CD4-positive, alpha-beta T cell (primary cell): ENCODE data around the gene TRAFD1. TPM values are rescaled to one million over a fixed set of nuclear protein-coding genes. Genes with fewer than 3 reads are reported as not detected.

Experiments
- ATAC-seq: fragments of 200-7000 bp; cut with Tn5 transposase; one replicate; pipeline ENCODE4 v1.10.0; 2022; ENCODE audit warnings: mild to moderate bottlenecking; ENCODE audit not compliant: poor library complexity
- CTCF ChIA-PET: fragments of 350-600 bp; sonication (Branson Sonifier 250); formaldehyde crosslinking; loops from one replicate; lab custom pipeline; 2021; ENCODE audit warnings: antibody characterized with exemption, inconsistent platforms; lab: Charles Lee
- POLR2A ChIA-PET: fragments of 350-600 bp; sonication (Branson Sonifier 250); formaldehyde crosslinking; loops from one replicate; lab custom pipeline; 2021; ENCODE audit warnings: antibody characterized with exemption, inconsistent platforms; lab: Charles Lee
- DNase-seq, 14 experiments: peaks; one replicate each; pipeline ENCODE4 v3.0.0-alpha.2; 2013 to 2020; ENCODE audit warnings: mixed read lengths in 2 of 14
- H3K27ac ChIP-seq, 2 donors: one replicate each; pipeline versions ENCODE4 v1.5.1 to v1.7.0; 2013; ENCODE audit warnings: low read length in 2 of 2, low read depth in 1 of 2, mild to moderate bottlenecking in 1 of 2
- H3K27me3 ChIP-seq, 2 experiments: 1 replicate in 1 of 2; 2 replicates in 1 of 2; pipeline versions ENCODE4 v1.6.1 to v1.7.0; 2013; ENCODE audit warnings: low read length in 2 of 2, control low read depth in 1 of 2, mild to moderate bottlenecking in 1 of 2, moderate library complexity in 1 of 2; ENCODE audit not compliant: insufficient read depth in 2 of 2, control insufficient read depth in 1 of 2
- H3K36me3 ChIP-seq: one replicate; pipeline ENCODE4 v1.6.1; 2013; ENCODE audit warnings: low read length, control low read depth; ENCODE audit not compliant: insufficient read depth
- H3K4me1 ChIP-seq: one replicate; pipeline ENCODE4 v1.6.1; 2013; ENCODE audit warnings: low read length, control low read depth; ENCODE audit not compliant: insufficient read depth
- H3K4me3 ChIP-seq: one replicate; pipeline ENCODE4 v1.5.1; 2013; ENCODE audit warnings: mild to moderate bottlenecking, low read length, moderate library complexity
- H3K9me3 ChIP-seq, 2 experiments: 1 replicate in 1 of 2; 2 replicates in 1 of 2; pipeline versions ENCODE4 v1.6.1 to v1.7.0; 2013; ENCODE audit warnings: low read length in 2 of 2, mild to moderate bottlenecking in 2 of 2, control low read depth in 1 of 2, moderate library complexity in 1 of 2; ENCODE audit not compliant: control insufficient read depth in 1 of 2, insufficient read depth in 1 of 2
- H3K27ac Mint-ChIP-seq: one replicate; pipeline ENCODE4 v1.8.0; 2020; ENCODE audit warnings: mixed read lengths
- H3K27me3 Mint-ChIP-seq: one replicate; pipeline ENCODE4 v1.8.0; 2021; ENCODE audit warnings: mixed read lengths
- H3K36me3 Mint-ChIP-seq: one replicate; pipeline ENCODE4 v1.8.0; 2021; ENCODE audit warnings: low read depth, mixed read lengths
- H3K4me1 Mint-ChIP-seq: one replicate; pipeline ENCODE4 v1.8.0; 2021; ENCODE audit warnings: low read depth, mixed read lengths
- H3K4me3 Mint-ChIP-seq: one replicate; pipeline ENCODE4 v1.8.0; 2020; ENCODE audit warnings: mild to moderate bottlenecking, mixed read lengths
- H3K9me3 Mint-ChIP-seq: one replicate; pipeline ENCODE4 v1.8.0; 2020; ENCODE audit warnings: mixed read lengths
- CTCF ChIP-seq: fragments of 200-600 bp; IDR thresholded peaks from one replicate; pipeline ENCODE4 v1.8.0; 2022; ENCODE audit warnings: antibody characterized with exemption, mild to moderate bottlenecking
- intact Hi-C, 2 experiments: fragments of 100-400 bp; cut with DNase I in 1 of 2; cut with micrococcal nuclease in 1 of 2; formaldehyde crosslinking; loops; one replicate each; pipeline versions ENCODE4 v1.15.1 to v1.9.0; 2023 to 2025; cut with DNase I, micrococcal nuclease
- total RNA-seq, 174 experiments: library from RNA in 2 of 174; stranded (reverse) in 2 of 174; gene quantifications; one replicate each; pipeline ENCODE4 v1.2.3 and lab custom pipeline; 2021 to 2026

TRAFD1 gene
- total RNA-seq, 2 experiments from 2014 or later = 19.6 to 20.4 TPM

DNA sequence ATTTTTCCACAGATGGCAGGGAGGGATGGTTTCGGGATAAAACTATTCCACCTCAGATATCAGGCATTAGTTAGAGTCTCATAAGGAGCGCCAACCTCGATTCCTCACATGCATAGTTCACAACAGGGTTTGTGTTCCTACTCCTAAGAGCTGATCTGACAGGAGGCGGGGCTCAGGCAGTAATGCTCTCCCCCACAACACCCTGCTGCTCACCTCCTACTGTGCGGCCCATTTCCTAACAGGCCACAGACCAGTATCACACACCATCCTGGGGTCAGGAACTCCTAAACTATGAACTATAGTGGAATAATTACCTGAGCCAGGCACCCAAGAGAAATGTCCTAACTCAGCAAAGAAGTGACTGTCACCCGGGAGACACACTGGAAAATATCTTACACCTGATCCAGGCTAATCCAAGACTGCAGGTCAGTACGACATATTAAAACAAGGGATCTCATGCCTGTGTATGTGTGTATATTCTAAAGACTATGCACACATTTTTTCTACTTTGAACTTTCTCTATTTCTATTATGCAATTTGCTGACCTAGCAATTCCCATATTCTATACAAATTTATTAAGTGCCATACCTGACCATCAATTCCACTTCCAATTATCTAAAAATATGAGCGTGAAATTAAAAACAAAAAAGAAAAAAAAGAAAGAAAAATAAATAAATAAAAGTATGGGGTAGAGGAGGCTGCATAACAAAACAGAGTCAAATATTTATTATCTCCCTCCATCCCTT, 21.4 kb upstream of the TRAFD1 start:
- POLR2A ChIA-PET = interaction anchor here (1.3 kb wide), 1 partner anchor 21 kb away, joined by 3 read pairs; the partner anchor contains the start of gene TRAFD1
- no peaks in the 10 kb centered on the region for H3K9me3 ChIP-seq
- H3K4me3 Mint-ChIP-seq = no peak overlapping the region
- H3K9me3 Mint-ChIP-seq = no peaks in the 10 kb centered on the region
- peaks cover 29% of the 10 kb centered on the region for H3K4me1 ChIP-seq
- TF ChIP-seq CTCF = no peak
- CTCF ChIA-PET = no interaction called here
- H3K4me1 Mint-ChIP-seq = peaks cover 57% of the 10 kb centered on the region
- no peak for ATAC-seq
- DNase-seq = no peak
- H3K27ac ChIP-seq = no peak overlapping the region
- intact Hi-C loops = no loop called here
- H3K27ac Mint-ChIP-seq = peak overlapping the region; percentile 55
- H3K27me3 ChIP-seq = no peaks in the 10 kb centered on the region
- no peak overlapping the region for H3K4me3 ChIP-seq
- no peaks in the 10 kb centered on the region for H3K27me3 Mint-ChIP-seq
- H3K36me3 Mint-ChIP-seq = peaks cover 39% of the 10 kb centered on the region
- peaks cover 21% of the 10 kb centered on the region for H3K36me3 ChIP-seq

DNA sequence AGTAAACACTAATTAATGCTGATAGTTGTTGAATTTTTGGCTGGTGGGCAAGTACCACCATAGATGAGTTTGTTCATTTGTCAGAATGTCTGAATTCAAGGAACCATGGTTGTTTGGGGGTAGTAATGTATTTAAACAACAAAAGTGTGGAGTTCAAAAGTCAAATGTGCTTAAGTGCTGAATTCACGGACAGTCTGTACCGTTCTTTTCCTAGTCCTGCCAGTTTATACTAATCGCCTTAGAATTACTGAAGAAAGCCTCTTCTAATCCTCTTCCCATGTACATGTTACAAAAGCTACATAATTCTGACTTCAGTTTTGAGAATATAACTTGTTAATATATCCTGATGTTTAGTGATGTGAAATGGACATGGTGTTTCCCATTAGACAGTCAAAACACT, 19.5 kb upstream of the TRAFD1 start:
- H3K9me3 ChIP-seq = no peaks in the 10 kb centered on the region
- H3K27ac Mint-ChIP-seq = peak overlapping the region; percentile 22
- H3K27ac ChIP-seq = no peak overlapping the region
- H3K36me3 Mint-ChIP-seq = peaks cover 28% of the 10 kb centered on the region
- POLR2A ChIA-PET = interaction anchor here (1.2 to 5.2 kb wide), 2 partner anchors 19 to 25 kb away, joined by 4 to 75 read pairs; partner anchors contain the start of gene TRAFD1
- ATAC-seq (no peak), DNase-seq (no peak)
- no peak overlapping the region for H3K4me3 ChIP-seq
- TF ChIP-seq CTCF = no peak
- CTCF ChIA-PET = interaction anchor here (1.3 kb wide), 1 partner anchor 19 kb away, joined by 3 read pairs; the partner anchor contains the start of gene TRAFD1
- peaks cover 12% of the 10 kb centered on the region for H3K36me3 ChIP-seq
- no peaks in the 10 kb centered on the region for H3K9me3 Mint-ChIP-seq
- intact Hi-C loops = loop anchor here (5.0 kb wide), 4 partner anchors 94 to 301 kb away; partner anchors contain the start of genes ERP29 (in 2 of the 2), TMEM116 (in 2 of the 2), HECTD4 (in 1 of the 2) and MAPKAPK5 (in 1 of the 2)
- no peaks in the 10 kb centered on the region for H3K27me3 Mint-ChIP-seq
- H3K4me1 Mint-ChIP-seq = peaks cover 61% of the 10 kb centered on the region
- peak overlapping the region; percentile 58 for H3K4me3 Mint-ChIP-seq
- peaks cover 33% of the 10 kb centered on the region for H3K4me1 ChIP-seq
- H3K27me3 ChIP-seq = no peaks in the 10 kb centered on the region

DNA sequence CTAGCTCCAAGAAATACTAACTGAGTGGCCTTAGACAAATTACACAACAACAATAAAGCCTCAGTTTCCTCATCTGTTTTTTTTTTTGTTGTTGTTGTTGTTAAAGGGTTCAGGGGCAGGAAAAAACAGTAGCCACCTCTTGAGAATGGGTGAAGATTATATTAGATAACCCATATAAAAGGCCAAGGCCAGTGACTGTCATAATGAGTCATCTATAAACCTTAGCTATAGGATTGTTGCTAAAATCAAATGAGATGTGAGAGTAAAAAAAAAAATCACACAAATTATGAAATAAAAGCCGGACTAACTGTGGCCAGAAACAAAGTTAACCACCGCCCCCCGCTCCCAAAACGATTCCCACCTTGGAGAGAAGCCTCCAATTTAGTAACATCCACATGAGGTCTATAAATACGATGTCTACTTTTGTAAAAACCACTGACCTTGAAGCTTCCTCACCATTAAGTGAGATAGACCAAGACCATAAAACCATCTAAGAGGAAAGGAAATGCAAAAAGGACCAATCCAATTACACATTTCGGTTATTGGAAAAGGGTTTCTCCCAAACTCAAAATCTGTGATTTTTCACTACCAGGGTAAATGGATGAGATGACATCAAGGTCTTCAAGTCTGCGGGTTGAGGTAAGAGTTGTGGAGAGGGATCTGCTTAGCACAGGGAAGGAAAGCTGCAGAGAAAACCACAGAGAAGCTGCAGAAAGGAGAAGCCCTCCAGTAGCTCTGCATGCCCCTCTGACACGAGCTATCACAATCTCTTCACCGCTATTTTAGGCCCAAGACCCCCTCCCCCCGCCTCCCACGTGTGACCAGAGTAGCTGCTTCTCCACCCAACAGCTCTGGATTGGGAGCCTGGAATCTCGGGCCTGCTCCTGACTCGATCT, 17.8 kb upstream of the TRAFD1 start:
- Histone ChIP-seq H3K4me3 (peak overlapping the region; percentile 95), H3K27me3 (no peaks in the 10 kb centered on the region), H3K36me3 (peaks cover 5% of the 10 kb centered on the region), H3K9me3 (no peaks in the 10 kb centered on the region), H3K27ac (peak overlapping the region; percentile 13 to 41), H3K4me1 (peaks cover 31% of the 10 kb centered on the region)
- Mint-ChIP-seq H3K27me3 (no peaks in the 10 kb centered on the region), H3K4me3 (peak overlapping the region; percentile 95), H3K9me3 (no peaks in the 10 kb centered on the region), H3K4me1 (peaks cover 54% of the 10 kb centered on the region), H3K36me3 (peaks cover 23% of the 10 kb centered on the region), H3K27ac (peak overlapping the region; percentile 94)
- ChIA-PET CTCF (interaction anchor here (0.7 to 3.2 kb wide), 3 partner anchors 18 to 656 kb away, joined by 3 to 9 read pairs (median 4); partner anchors contain the start of gene TRAFD1), POLR2A (interaction anchor here (0.5 to 5.2 kb wide), 7 partner anchors 8 to 266 kb away, joined by 3 to 81 read pairs (median 3); partner anchors contain the start of genes MAPKAPK5 and TRAFD1)
- intact Hi-C loops = loop anchor here (1.0 to 5.0 kb wide), 6 partner anchors 18 to 300 kb away; partner anchors contain the start of genes ERP29 (in 2 of the 2), TMEM116 (in 2 of the 2), HECTD4 (in 1 of the 2) and MAPKAPK5 (in 1 of the 2)
- ATAC-seq (no peak), DNase-seq (peak in 2 of 14 experiments; percentile 23 to 30)
- no peak for TF ChIP-seq CTCF
